SJCRH30 (cell line): Measurements from ENCODE around the gene MYO15B. TPM values are rescaled to one million over a fixed set of nuclear protein-coding genes. Genes with fewer than 3 reads are reported as not detected.
A peak's percentile ranks its signal among the peaks of the same experiment; 100 is the strongest.

ENCODE experiments used
- DNase-seq, 2 experiments: peaks; one replicate each; pipeline ENCODE4 v3.0.0-alpha.2; 2015 to 2020
- H3K27ac ChIP-seq: fragments of 250-450 bp; sonication (Bioruptor Pico); 2 replicates; pipeline ENCODE4 v1.5.1; 2020; ENCODE audit warnings: mild to moderate bottlenecking, moderate library complexity
- H3K27me3 ChIP-seq: fragments of 250-450 bp; sonication (Bioruptor Pico); 2 replicates; pipeline ENCODE4 v1.5.1; 2020; ENCODE audit warnings: mild to moderate bottlenecking, moderate library complexity
- H3K36me3 ChIP-seq: fragments of 250-450 bp; sonication (Bioruptor Pico); 2 replicates; pipeline ENCODE4 v1.5.1; 2020; ENCODE audit warnings: mild to moderate bottlenecking, moderate library complexity
- H3K4me1 ChIP-seq: fragments of 250-450 bp; sonication (Bioruptor Pico); 2 replicates; pipeline ENCODE4 v1.5.1; 2020; ENCODE audit warnings: mild to moderate bottlenecking, moderate library complexity
- H3K4me3 ChIP-seq: fragments of 250-450 bp; sonication (Bioruptor Pico); 2 replicates; pipeline ENCODE4 v1.5.1; 2020; ENCODE audit warnings: mild to moderate bottlenecking, moderate library complexity
- H3K9me3 ChIP-seq: fragments of 250-450 bp; sonication (Bioruptor Pico); replicated peaks from 2 replicates; pipeline ENCODE4 v1.5.1; 2020; ENCODE audit warnings: mild to moderate bottlenecking, moderate library complexity
- total RNA-seq: library from RNA; depleted of rRNA; stranded (reverse); fragments of >200 nt; shearing (Covaris generic); gene quantifications from 2 replicates; pipeline ENCODE4 v1.2.3, GENCODE V29; 2014

MYO15B gene
- total RNA-seq, 1 experiment from 2014 or later: 0.02 TPM

DNA sequence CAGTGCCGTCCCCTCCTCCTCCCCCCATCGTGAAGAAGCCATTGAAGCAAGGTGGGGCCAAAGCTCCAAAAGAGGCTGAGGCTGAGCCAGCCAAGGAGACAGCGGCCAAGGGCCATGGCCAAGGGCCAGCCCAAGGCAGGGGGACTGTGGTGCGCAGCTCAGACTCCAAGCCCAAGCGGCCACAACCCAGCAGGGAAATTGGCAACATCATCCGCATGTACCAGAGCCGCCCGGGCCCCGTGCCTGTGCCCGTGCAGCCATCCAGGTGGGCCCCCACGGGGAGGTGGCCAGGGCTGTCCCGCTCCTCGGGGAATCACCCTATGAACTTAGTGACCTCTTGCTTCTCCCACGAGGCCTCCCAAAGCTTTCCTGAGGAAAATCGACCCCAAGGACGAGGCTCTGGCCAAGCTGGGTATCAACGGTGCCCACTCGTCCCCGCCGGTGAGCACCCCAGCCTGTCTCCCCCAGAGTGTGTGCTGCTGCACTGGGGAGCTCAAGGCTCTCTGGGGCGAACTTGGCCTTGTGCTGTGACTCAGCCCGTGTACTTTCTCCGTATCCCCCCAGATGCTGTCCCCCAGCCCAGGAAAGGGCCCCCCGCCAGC is 29.0 kb downstream of the MYO15B start:
- Histone ChIP-seq H3K36me3 (no peaks in the 10 kb centered on the region), H3K27me3 (peaks cover 70% of the 10 kb centered on the region), H3K4me3 (no peak overlapping the region), H3K27ac (no peak overlapping the region), H3K4me1 (no peaks in the 10 kb centered on the region), H3K9me3 (no peaks in the 10 kb centered on the region)
- DNase-seq: no peak

DNA sequence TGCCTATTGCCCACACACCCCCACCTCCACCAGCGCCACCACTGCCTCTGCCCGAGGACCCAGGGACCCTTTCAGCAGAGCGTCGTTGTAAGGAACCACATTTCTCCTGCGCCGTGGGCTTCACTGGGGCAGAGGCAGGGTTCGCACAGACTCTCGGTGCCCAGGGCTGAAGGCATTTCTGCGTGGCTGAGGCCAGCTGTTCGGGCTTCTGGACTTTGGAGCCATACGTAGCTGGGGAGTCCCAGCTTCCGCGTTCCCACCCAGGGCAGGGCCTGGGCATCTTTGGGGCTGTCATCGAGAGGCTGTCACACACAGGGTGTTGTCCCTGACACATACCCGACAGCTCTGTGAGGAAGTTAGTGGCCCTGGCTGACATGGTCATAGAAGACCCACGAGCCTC is 29.6 kb downstream of the MYO15B start:
- peaks cover 67% of the 10 kb centered on the region for H3K27me3 ChIP-seq
- no peaks in the 10 kb centered on the region for H3K4me1 ChIP-seq
- DNase-seq: no peak
- no peaks in the 10 kb centered on the region for H3K9me3 ChIP-seq
- H3K36me3 ChIP-seq: no peaks in the 10 kb centered on the region
- H3K27ac ChIP-seq: no peak overlapping the region
- no peak overlapping the region for H3K4me3 ChIP-seq

DNA sequence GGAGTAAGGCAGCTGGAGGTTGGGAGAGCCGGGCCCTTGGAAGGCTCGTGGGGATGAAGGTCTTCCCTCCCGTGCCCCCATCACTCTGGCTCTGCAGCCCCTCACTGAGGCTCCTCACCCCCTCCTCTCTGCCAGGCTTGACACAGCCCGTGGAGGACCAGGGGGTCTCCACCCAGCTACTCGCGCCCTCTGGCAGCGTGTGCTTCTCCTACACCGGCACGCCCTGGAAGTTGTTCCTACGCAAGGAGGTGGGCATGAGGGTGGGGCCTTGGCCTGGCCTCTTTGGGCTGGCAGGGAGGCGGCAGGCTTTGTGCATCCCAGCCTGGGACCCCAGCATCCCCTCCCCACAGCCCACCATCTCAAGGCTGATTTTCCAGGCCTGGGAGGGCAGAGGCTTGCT is 30.1 kb downstream of the MYO15B start:
- Histone ChIP-seq H3K4me1 (no peaks in the 10 kb centered on the region), H3K9me3 (no peaks in the 10 kb centered on the region)

DNA sequence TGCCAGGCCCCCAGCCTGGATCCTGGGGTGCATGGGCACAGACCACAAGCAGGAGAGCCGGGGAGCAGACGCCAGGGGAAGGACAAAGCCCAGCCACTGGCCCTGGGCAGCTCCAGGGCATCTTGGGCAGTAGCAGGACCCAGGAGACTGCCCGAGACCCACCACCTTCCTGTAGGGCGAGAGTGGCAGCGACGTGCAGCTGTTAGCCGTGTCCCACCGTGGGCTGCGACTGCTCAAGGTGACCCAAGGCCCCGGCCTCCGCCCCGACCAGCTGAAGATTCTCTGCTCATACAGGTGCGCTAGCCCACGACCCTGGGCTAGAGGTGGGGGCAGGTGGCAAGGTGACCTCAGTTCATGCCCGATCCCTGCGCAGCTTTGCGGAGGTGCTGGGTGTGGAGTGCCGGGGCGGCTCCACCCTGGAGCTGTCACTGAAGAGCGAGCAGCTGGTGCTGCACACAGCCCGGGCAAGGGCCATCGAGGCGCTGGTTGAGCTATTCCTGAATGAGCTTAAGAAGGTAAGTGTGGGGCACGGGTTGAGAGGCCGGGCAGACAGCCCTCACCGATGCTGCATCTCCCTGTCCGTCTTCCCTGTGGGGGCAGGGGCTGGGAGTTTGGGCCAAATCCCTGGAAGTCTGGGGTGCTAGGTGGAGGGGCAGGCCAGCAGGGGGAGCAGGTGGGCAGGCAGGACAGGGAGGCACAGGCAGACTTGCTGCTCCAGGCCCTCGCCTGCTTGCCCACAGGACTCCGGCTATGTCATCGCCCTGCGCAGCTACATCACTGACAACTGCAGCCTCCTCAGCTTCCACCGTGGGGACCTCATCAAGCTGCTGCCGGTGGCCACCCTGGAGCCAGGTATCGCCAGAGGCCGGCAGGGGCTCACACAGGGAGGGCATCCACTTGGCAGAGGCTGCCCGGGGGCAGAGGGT is 32.2 kb downstream of the MYO15B start:
- no peaks in the 10 kb centered on the region for H3K4me1 ChIP-seq
- no peaks in the 10 kb centered on the region for H3K9me3 ChIP-seq
- DNase-seq: peak; percentile 81 to 82
- no peak overlapping the region for H3K4me3 ChIP-seq
- H3K27ac ChIP-seq: no peak overlapping the region
- H3K27me3 ChIP-seq: peaks cover 49% of the 10 kb centered on the region
- no peaks in the 10 kb centered on the region for H3K36me3 ChIP-seq

More for the DNA sequence above, 30.1 kb downstream of the MYO15B start:
- Histone ChIP-seq H3K36me3 (no peaks in the 10 kb centered on the region), H3K4me3 (no peak overlapping the region), H3K27me3 (peaks cover 64% of the 10 kb centered on the region), H3K27ac (no peak overlapping the region)
- no peak for DNase-seq

DNA sequence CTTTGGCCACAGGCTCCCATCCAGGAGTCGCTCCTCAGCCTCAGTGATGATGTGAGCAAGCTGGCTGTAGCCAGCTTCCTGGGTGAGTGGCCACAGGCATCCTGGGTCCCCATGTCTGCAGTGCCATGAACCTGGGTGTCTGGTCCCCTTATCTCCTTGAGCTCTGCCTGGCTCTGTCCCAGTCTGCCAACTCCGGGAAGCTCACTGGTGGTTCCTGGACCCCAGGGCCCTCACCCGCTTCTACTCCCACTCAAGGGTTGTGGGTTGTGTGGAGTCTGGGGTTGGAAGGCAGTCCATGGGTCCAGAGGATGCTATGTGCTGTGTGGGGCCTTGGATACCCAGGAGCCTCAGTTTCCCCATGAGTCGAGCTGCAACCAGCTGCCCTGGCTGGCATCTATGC is 33.9 kb downstream of the MYO15B start:
- DNase-seq: no peak
- no peaks in the 10 kb centered on the region for H3K36me3 ChIP-seq
- H3K4me1 ChIP-seq: peaks cover 6% of the 10 kb centered on the region
- no peak overlapping the region for H3K27ac ChIP-seq
- H3K4me3 ChIP-seq: no peak overlapping the region
- H3K27me3 ChIP-seq: peaks cover 33% of the 10 kb centered on the region
- H3K9me3 ChIP-seq: no peaks in the 10 kb centered on the region

DNA sequence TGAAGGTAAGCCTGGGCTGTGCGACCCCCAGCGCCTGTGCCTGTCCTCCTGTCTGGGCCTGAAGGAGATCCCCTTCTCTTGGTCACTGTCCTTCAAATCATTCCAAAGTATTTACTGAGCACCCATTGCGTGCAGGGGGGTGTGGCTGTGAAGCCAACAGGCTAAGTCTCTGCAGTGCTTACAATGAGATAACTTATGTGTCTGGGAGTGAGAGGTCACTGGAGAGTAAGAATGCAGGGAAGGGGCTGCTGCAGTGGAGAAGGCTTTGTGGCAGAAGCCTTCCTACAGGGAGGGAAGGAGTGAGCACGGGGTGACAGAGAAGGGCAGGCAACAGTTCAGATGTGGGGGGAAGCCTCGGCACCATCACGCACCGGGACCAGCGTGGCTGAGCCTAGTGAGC is 34.5 kb downstream of the MYO15B start:
- no peak for DNase-seq
- Histone ChIP-seq H3K9me3 (no peaks in the 10 kb centered on the region), H3K4me3 (no peak overlapping the region), H3K4me1 (peaks cover 12% of the 10 kb centered on the region), H3K36me3 (no peaks in the 10 kb centered on the region), H3K27me3 (peaks cover 27% of the 10 kb centered on the region), H3K27ac (no peak overlapping the region)

DNA sequence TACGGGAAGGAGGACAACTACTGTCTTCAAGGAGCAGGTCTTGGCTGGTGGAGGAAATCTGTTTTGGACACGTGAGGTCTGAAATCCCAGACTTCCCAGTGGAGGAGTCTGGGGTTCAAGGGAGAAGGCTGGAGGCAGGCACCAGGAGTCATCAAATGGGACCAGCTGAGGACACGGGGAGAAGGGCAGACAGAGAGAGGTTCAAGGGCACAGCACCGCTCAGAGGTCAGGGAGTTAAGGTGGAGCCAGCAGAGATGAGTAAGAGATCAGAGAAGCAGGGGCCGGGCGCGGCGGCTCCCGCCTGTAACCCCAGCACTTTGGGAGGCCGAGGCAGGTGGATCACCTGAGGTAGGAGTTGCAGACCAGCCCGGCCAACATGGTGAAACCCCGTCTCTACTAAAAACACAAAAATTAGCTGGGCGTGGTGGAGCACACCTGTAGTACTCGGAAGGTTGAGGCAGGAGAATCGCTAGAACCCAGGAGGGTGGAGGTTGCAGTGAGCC is 35.2 kb downstream of the MYO15B start:
- H3K9me3 ChIP-seq: no peaks in the 10 kb centered on the region
- H3K36me3 ChIP-seq: no peaks in the 10 kb centered on the region
- H3K4me3 ChIP-seq: no peak overlapping the region
- peaks cover 25% of the 10 kb centered on the region for H3K27me3 ChIP-seq
- DNase-seq: no peak
- no peak overlapping the region for H3K27ac ChIP-seq
- H3K4me1 ChIP-seq: peaks cover 16% of the 10 kb centered on the region

DNA sequence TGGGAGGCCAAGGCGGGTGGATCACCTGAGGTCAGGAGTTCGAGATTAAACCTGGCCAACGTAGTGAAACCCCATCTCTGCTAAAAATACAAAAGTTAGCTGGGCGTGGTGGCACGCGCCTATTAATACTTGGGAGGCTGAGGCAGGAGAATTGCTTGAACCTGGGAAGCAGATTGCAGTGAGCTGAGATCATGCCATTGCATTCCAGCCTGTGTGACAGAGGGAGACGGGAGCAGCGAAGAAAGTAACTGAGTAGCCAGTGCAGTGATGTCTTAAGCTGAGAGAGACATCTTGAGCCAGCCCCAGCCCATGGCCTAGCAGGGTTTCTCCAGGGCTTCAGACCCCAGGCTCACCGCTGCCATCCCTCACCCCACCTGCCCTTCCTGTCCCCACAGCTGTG is 35.8 kb downstream of the MYO15B start:
- H3K4me1 ChIP-seq: peaks cover 16% of the 10 kb centered on the region
- H3K36me3 ChIP-seq: no peaks in the 10 kb centered on the region
- H3K27me3 ChIP-seq: peaks cover 25% of the 10 kb centered on the region
- H3K4me3 ChIP-seq: no peak overlapping the region
- DNase-seq: no peak
- H3K27ac ChIP-seq: no peak overlapping the region
- no peaks in the 10 kb centered on the region for H3K9me3 ChIP-seq

DNA sequence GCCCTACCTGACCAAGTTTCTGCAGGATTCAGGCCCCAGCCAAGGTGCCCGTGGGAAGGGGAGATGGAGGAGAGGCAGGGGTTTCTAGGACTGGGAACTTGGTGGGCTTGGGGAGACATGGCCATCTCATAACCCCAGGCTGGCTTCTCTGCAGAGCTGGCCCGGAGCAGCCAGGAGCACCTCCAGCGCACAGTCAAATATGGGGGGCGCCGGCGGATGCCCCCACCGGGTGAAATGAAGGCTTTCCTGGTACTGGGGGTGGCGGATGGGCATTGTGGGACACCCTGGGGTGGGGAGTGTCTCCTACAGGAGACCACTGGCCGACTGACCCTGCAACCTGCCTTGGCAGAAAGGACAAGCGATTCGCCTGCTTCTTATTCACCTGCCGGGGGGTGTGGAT is 36.4 kb downstream of the MYO15B start:
- Histone ChIP-seq H3K4me1 (peaks cover 16% of the 10 kb centered on the region), H3K9me3 (no peaks in the 10 kb centered on the region), H3K27me3 (peaks cover 20% of the 10 kb centered on the region), H3K27ac (no peak overlapping the region), H3K36me3 (no peaks in the 10 kb centered on the region), H3K4me3 (no peak overlapping the region)
- no peak for DNase-seq

DNA sequence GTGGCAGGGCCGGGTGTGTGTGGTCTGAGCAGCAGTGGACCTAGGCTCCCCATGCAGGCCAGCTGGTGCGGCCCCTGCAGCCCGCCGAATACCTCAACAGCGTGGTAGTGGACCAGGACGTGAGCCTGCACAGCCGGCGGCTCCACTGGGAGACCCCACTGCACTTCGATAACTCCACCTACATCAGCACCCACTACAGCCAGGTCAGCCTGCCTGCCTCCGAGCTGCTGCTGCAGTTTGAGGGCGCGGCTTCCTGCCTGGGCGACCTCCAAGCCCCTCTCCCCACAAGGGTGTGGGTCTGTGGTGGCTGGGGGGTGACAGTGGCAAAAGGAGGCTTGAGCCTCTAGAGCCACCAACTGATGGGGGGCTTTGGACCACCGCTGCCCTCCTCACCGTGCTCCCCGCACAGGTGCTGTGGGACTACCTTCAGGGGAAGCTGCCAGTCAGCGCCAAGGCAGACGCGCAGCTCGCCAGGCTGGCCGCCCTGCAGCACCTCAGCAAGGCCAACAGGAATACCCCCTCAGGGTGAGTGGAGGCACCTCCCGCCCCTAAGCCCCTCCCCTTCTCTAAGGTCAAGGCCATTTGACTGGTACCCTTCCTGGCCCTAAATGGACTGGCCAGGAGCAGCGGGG is 37.2 kb downstream of the MYO15B start:
- Histone ChIP-seq H3K27me3 (peaks cover 13% of the 10 kb centered on the region), H3K4me1 (peaks cover 16% of the 10 kb centered on the region), H3K9me3 (no peaks in the 10 kb centered on the region), H3K4me3 (no peak overlapping the region), H3K27ac (no peak overlapping the region), H3K36me3 (no peaks in the 10 kb centered on the region)
- DNase-seq: no peak

DNA sequence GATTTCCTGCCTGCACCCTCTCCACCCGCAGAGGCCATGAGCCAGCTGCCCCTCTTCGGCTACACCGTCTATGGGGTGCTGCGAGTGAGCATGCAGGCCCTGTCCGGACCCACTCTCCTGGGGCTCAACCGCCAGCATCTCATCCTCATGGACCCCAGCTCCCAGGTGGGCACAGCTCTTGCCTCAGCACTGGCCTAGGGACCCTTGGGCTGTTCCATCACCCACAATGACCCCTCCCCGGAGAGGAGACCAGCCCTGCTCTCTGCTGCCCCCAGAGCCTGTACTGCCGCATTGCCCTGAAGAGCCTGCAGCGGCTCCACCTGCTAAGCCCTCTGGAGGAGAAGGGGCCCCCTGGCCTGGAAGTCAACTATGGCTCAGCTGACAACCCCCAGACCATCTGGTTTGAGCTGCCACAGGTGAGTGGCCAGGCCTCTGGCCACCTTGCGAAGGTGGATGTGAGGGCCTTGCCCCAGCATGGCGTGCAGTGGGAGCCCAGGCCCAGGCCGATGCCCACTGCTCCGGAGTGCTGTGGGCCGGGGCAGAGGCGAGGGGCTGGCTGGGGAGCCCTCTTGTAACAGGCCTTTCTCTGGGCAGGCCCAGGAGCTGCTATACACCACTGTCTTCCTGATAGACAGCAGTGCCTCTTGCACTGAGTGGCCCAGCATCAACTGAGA is 38.4 kb downstream of the MYO15B start:
- H3K9me3 ChIP-seq: no peaks in the 10 kb centered on the region
- DNase-seq: peak; percentile 66 to 78
- H3K4me3 ChIP-seq: no peak overlapping the region
- H3K36me3 ChIP-seq: no peaks in the 10 kb centered on the region
- peaks cover 16% of the 10 kb centered on the region for H3K4me1 ChIP-seq
- H3K27me3 ChIP-seq: peaks cover 4% of the 10 kb centered on the region
- H3K27ac ChIP-seq: no peak overlapping the region

DNA sequence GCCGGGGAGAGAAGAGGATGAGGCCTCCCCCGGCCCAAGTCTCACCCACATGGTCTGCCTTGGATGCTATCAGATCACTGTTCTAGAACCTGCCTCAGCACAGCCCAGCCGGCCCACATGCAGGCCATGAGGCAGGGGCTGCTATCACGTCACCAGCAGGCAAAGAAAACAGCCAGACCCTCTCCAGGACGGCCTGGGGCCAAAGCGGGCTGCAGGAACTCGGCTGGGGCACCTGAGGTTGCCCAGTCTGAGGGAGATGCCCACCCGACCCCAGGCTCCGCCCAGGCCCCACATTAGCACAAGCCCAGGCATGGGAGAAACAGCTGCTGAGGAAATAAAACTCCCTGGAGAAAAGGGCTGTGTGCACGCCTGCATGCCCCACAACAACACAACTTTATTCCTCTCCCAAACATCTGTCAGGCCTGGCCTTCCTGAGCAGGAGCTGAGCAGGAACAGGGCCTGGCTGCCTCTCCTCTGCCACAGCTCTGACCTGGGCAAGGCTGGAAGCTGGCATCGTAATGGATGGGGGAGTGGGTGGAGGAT is 39.0 kb downstream of the MYO15B start:
- Histone ChIP-seq H3K4me1 (peaks cover 16% of the 10 kb centered on the region), H3K36me3 (no peaks in the 10 kb centered on the region), H3K4me3 (no peak overlapping the region), H3K9me3 (no peaks in the 10 kb centered on the region), H3K27me3 (no peaks in the 10 kb centered on the region), H3K27ac (no peak overlapping the region)
- DNase-seq: peak; percentile 77 to 86

DNA sequence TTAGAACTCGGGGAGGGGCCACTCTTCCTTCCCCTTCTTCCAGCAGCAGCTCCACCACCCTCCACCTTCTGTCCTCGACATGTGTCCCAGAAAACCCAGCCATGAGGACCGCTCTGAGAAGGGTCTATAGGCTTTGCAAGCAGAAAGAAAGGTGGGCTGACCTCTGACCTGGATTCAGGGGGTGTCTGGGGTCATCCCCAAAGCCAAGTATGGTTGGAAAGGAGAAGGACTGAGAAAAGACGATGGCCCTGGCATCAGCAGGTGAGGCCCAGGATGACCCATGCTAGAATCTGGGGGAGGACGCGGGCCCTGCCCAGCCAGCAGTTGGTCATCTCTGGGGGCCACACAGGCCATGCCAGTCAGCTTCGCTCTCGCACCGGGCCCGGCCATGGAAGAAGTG is 39.5 kb downstream of the MYO15B start:
- H3K27me3 ChIP-seq: no peaks in the 10 kb centered on the region
- H3K4me1 ChIP-seq: peaks cover 16% of the 10 kb centered on the region
- no peak overlapping the region for H3K4me3 ChIP-seq
- H3K27ac ChIP-seq: no peak overlapping the region
- DNase-seq: no peak
- H3K36me3 ChIP-seq: no peaks in the 10 kb centered on the region
- no peaks in the 10 kb centered on the region for H3K9me3 ChIP-seq

DNA sequence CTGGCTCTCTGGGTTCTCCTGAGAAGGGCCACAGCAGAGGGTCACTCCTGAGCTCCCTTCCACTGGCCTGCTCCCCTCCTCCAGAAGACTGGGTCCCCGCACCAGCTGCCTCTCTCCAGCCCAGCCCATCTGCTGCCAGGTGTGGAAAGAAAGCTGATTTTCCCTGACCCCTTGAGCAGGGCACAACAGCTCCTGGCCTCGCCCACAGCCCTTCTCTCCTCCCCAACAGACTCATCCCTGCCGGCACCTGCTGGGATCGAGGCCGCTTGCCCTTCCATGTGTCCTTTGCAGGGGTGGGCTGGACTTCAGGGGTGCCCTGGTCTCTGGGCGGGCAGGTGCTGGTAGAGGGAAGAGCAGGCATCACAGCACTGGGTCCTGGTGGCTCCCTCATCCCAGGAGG is 40.8 kb downstream of the MYO15B start:
- Histone ChIP-seq H3K27me3 (no peaks in the 10 kb centered on the region), H3K4me1 (peaks cover 18% of the 10 kb centered on the region), H3K9me3 (no peaks in the 10 kb centered on the region), H3K36me3 (no peaks in the 10 kb centered on the region), H3K4me3 (no peak overlapping the region), H3K27ac (no peak overlapping the region)
- DNase-seq: no peak
